H1 (cell line): Measurements from ENCODE around the gene SEC24C. TPM values are rescaled to one million over a fixed set of nuclear protein-coding genes. Genes with fewer than 3 reads are reported as not detected.

ENCODE experiments used
- CTCF ChIA-PET: fragments of 300-600 bp; sonication (Branson Sonifier 250); formaldehyde crosslinking; loops from one replicate; lab custom pipeline; 2021; ENCODE audit not compliant: partially characterized antibody; lab: Charles Lee
- POLR2A ChIA-PET: fragments of 300-600 bp; sonication (Branson Sonifier 250); formaldehyde crosslinking; loops from one replicate; lab custom pipeline; 2021; ENCODE audit warnings: inconsistent platforms; ENCODE audit not compliant: partially characterized antibody; lab: Charles Lee
- DNase-seq, 2 experiments: peaks; one replicate each; pipeline versions ENCODE4 v3.0.0 to v3.0.0-alpha.2; 2010 to 2022; ENCODE audit warnings: low spot score in 2 of 2, low read depth in 1 of 2, mixed read lengths in 1 of 2
- FAIRE-seq: peaks from 2 replicates; lab custom pipeline; 2011; peaks lifted over from hg19 to GRCh38; lab: Jason Lieb, UNC
- H2AFZ ChIP-seq: 2 replicates; pipeline ENCODE4 v1.8.1; 2012; ENCODE audit warnings: low read length, inconsistent platforms
- H2AK5ac ChIP-seq: 2 replicates; pipeline ENCODE4 v1.6.1; 2013; ENCODE audit warnings: low read depth, low read length
- H2BK120ac ChIP-seq: replicated peaks from 2 replicates; pipeline ENCODE3; 2013; ENCODE audit warnings: low read depth, low read length, inconsistent platforms
- H2BK12ac ChIP-seq: 2 replicates; pipeline ENCODE4 v1.6.1; 2013; ENCODE audit warnings: low read depth, low read length
- H2BK15ac ChIP-seq: 2 replicates; pipeline ENCODE4 v1.6.1; 2013; ENCODE audit warnings: low read length
- H2BK20ac ChIP-seq: 2 replicates; pipeline ENCODE4 v1.6.1; 2013; ENCODE audit warnings: low read length
- H2BK5ac ChIP-seq: 2 replicates; pipeline ENCODE4 v1.6.1; 2013; ENCODE audit warnings: low read depth, low read length
- H3K14ac ChIP-seq: 2 replicates; pipeline ENCODE4 v1.6.1; 2013; ENCODE audit warnings: inconsistent platforms; ENCODE audit not compliant: insufficient read length
- H3K18ac ChIP-seq: 2 replicates; pipeline ENCODE4 v1.6.1; 2013; ENCODE audit warnings: low read length; ENCODE audit errors: extremely low read depth
- H3K23ac ChIP-seq: 2 replicates; pipeline ENCODE4 v1.6.1; 2013; ENCODE audit warnings: inconsistent platforms; ENCODE audit not compliant: insufficient read length
- H3K23me2 ChIP-seq: 2 replicates; pipeline ENCODE4 v1.6.1; 2013; ENCODE audit warnings: low read depth, low read length
- H3K27ac ChIP-seq: 2 replicates; pipeline ENCODE4 v1.6.1; 2011; ENCODE audit warnings: low read depth, low read length, inconsistent platforms
- H3K27me3 ChIP-seq, 4 experiments: replicated peaks in 1 of 4; 1 replicate in 1 of 4; 2 replicates in 3 of 4; pipeline versions ENCODE4 v1.6.1 to v1.8.1; 2011 to 2013; ENCODE audit warnings: low read length in 3 of 4, mild to moderate bottlenecking in 3 of 4, inconsistent platforms in 2 of 4, mixed read lengths in 2 of 4, moderate library complexity in 1 of 4; ENCODE audit not compliant: control insufficient read depth in 3 of 4, insufficient read depth in 3 of 4; ENCODE audit errors: extremely low read depth in 1 of 4
- H3K36me3 ChIP-seq, 4 experiments: 2 replicates each; pipeline versions ENCODE4 v1.6.1 to v1.8.1; 2011 to 2013; ENCODE audit warnings: mild to moderate bottlenecking in 4 of 4, low read length in 3 of 4, moderate library complexity in 2 of 4, control low read depth in 1 of 4, inconsistent platforms in 1 of 4; ENCODE audit not compliant: insufficient read depth in 4 of 4, control insufficient read depth in 2 of 4
- H3K4ac ChIP-seq: replicated peaks from 2 replicates; pipeline ENCODE3; 2013; ENCODE audit warnings: low read length, low read depth, mixed read lengths, inconsistent platforms; ENCODE audit not compliant: insufficient read length
- H3K4me1 ChIP-seq, 4 experiments: replicated peaks in 1 of 4; 1 replicate in 1 of 4; 2 replicates in 3 of 4; pipeline versions ENCODE4 v1.6.1 to v1.8.1; 2011 to 2013; ENCODE audit warnings: low read length in 3 of 4, inconsistent platforms in 2 of 4, mixed read lengths in 1 of 4; ENCODE audit not compliant: insufficient read depth in 4 of 4, control insufficient read depth in 3 of 4
- H3K4me2 ChIP-seq, 2 experiments: 2 replicates each; pipeline versions ENCODE4 v1.6.1 to v1.8.1; 2011 to 2013; ENCODE audit warnings: low read depth in 2 of 2, low read length in 2 of 2, control low read depth in 1 of 2, inconsistent platforms in 1 of 2, mild to moderate bottlenecking in 1 of 2; ENCODE audit not compliant: insufficient read depth in 1 of 2
- H3K4me3 ChIP-seq, 4 experiments: fragments of 200-600, 300-600 bp in 1 of 4; sonication (generic), shearing (Covaris generic), sonication (Bioruptor Twin) in 1 of 4; 2 replicates each; pipeline versions ENCODE4 v1.5.1 to v1.8.1; 2011 to 2016; ENCODE audit warnings: low read length in 4 of 4, low read depth in 3 of 4, control low read depth in 2 of 4, inconsistent platforms in 2 of 4, mild to moderate bottlenecking in 2 of 4, mixed read lengths in 1 of 4, moderate library complexity in 1 of 4; ENCODE audit not compliant: insufficient read depth in 2 of 4; ENCODE audit errors: extremely low read depth in 1 of 4
- H3K56ac ChIP-seq: replicated peaks from 2 replicates; pipeline ENCODE3; 2013; ENCODE audit warnings: low read depth, mild to moderate bottlenecking, mixed read lengths, low read length, inconsistent platforms; ENCODE audit not compliant: insufficient read length
- H3K79me1 ChIP-seq: 2 replicates; pipeline ENCODE4 v1.6.1; 2013; ENCODE audit warnings: low read depth, low read length, control low read depth
- H3K79me2 ChIP-seq, 2 experiments: 2 replicates each; pipeline versions ENCODE4 v1.6.1 to v1.8.1; 2012 to 2013; ENCODE audit warnings: low read length in 2 of 2, mild to moderate bottlenecking in 2 of 2, inconsistent platforms in 1 of 2; ENCODE audit not compliant: insufficient read depth in 2 of 2, control insufficient read depth in 1 of 2
- H3K9ac ChIP-seq, 4 experiments: replicated peaks in 1 of 4; 1 replicate in 1 of 4; 2 replicates in 3 of 4; pipeline versions ENCODE4 v1.6.1 to v1.8.1; 2011 to 2013; ENCODE audit warnings: low read depth in 3 of 4, low read length in 3 of 4, control low read depth in 2 of 4, mild to moderate bottlenecking in 2 of 4, moderate library complexity in 2 of 4, inconsistent platforms in 1 of 4; ENCODE audit errors: extremely low read depth in 1 of 4
- H3K9me3 ChIP-seq, 2 experiments: 2 replicates each; pipeline versions ENCODE4 v1.6.1 to v1.8.1; 2012 to 2013; ENCODE audit warnings: mild to moderate bottlenecking in 2 of 2, moderate library complexity in 2 of 2, control low read depth in 1 of 2, inconsistent platforms in 1 of 2, low read depth in 1 of 2, low read length in 1 of 2, mixed read lengths in 1 of 2; ENCODE audit not compliant: insufficient read depth in 2 of 2
- H4K20me1 ChIP-seq, 2 experiments: replicated peaks in 1 of 2; 2 replicates each; pipeline versions ENCODE3 to v1.8.1; 2011 to 2013; ENCODE audit warnings: inconsistent platforms in 2 of 2, low read length in 2 of 2, mild to moderate bottlenecking in 1 of 2; ENCODE audit not compliant: insufficient read depth in 2 of 2, control insufficient read depth in 1 of 2
- H4K5ac ChIP-seq: 2 replicates; pipeline ENCODE4 v1.6.1; 2013; ENCODE audit warnings: low read length, low read depth, mixed read lengths, inconsistent platforms; ENCODE audit not compliant: insufficient read length
- H4K8ac ChIP-seq: 2 replicates; pipeline ENCODE4 v1.8.0; 2013; ENCODE audit warnings: mild to moderate bottlenecking, moderate library complexity, low read length, inconsistent platforms; ENCODE audit not compliant: insufficient read depth; ENCODE audit errors: extremely low read depth
- H4K91ac ChIP-seq: replicated peaks from 2 replicates; pipeline ENCODE3; 2013; ENCODE audit warnings: low read length, mixed read lengths, inconsistent platforms; ENCODE audit not compliant: insufficient read length
- ASH2L ChIP-seq: fragments of 200-600, 300-600 bp; sonication (generic); IDR thresholded peaks from one replicate; pipeline ENCODE4 v1.7.1; 2017; ENCODE audit warnings: low read length
- CHD2 ChIP-seq: IDR thresholded peaks from 2 replicates; pipeline ENCODE4 v1.6.1; 2012; ENCODE audit warnings: low read length, improper control_type of control experiment
- CTBP2 ChIP-seq: IDR thresholded peaks from 2 replicates; pipeline ENCODE4 v1.7.0; 2011; ENCODE audit warnings: borderline replicate concordance, mild to moderate bottlenecking, moderate library complexity, mixed read lengths, low read length; ENCODE audit not compliant: insufficient read depth, insufficient read length
- GTF2F1 ChIP-seq: IDR thresholded peaks from 2 replicates; pipeline ENCODE4 v1.6.1; 2012; ENCODE audit warnings: low read depth, low read length, improper control_type of control experiment, borderline replicate concordance
- KDM4A ChIP-seq: IDR thresholded peaks from one replicate; pipeline ENCODE4 v1.7.1; 2012; ENCODE audit warnings: low read depth, mild to moderate bottlenecking, moderate library complexity, low read length, inconsistent platforms; ENCODE audit not compliant: severe bottlenecking
- NANOG ChIP-seq: IDR thresholded peaks from 2 replicates; pipeline ENCODE4 v1.6.1; 2011; ENCODE audit warnings: low read length, low read depth, mild to moderate bottlenecking, inconsistent platforms; ENCODE audit not compliant: insufficient read depth, poor library complexity, severe bottlenecking
- POLR2AphosphoS5 ChIP-seq: IDR thresholded peaks from 2 replicates; pipeline ENCODE4 v1.6.1; 2011; ENCODE audit warnings: low read depth, low read length
- POU5F1 ChIP-seq: IDR thresholded peaks from 2 replicates; pipeline ENCODE4 v1.6.1; 2011; ENCODE audit warnings: low read depth, mild to moderate bottlenecking, low read length, moderate library complexity
- RFX5 ChIP-seq: IDR thresholded peaks from 2 replicates; pipeline ENCODE4 v1.6.1; 2011; ENCODE audit warnings: low read depth, low read length, improper control_type of control experiment, borderline replicate concordance
- RXRA ChIP-seq: IDR thresholded peaks from 2 replicates; pipeline ENCODE4 v1.6.1; 2011; ENCODE audit warnings: low read depth, mild to moderate bottlenecking, low read length, moderate library complexity; ENCODE audit not compliant: insufficient read depth
- SAP30 ChIP-seq: fragments of 300-600 bp; sonication (generic); IDR thresholded peaks from 2 replicates; pipeline ENCODE4 v1.7.1; 2012; ENCODE audit warnings: low read length, moderate library complexity, mild to moderate bottlenecking, inconsistent platforms; ENCODE audit not compliant: insufficient read depth, insufficient replicate concordance
- WGBS, 2 experiments: shearing (Covaris generic) in 1 of 2; methylation state at CpG; one replicate each; pipeline versions ENCODE4 v1.1.6 to v1.1.7; 2013 to 2015; ENCODE audit warnings: low lambda C conversion rate in 2 of 2, mixed read lengths in 2 of 2, inconsistent platforms in 1 of 2, low coverage in 1 of 2, missing lambda C conversion rate in 1 of 2; ENCODE audit not compliant: insufficient replicate concordance in 2 of 2, insufficient coverage in 1 of 2, insufficient read length in 1 of 2; ENCODE audit errors: extremely low coverage in 1 of 2, missing lambda C conversion rate in 1 of 2; 5-methylcytosine and 5-hydroxymethylcytosine counted together
- polyA plus RNA-seq, 7 experiments: library from polyadenylated mRNA; depleted of rRNA in 3 of 7; stranded (reverse) in 5 of 7; unstranded in 2 of 7; fragments of >200 nt in 5 of 7; fragments of 200-250 nt in 2 of 7; gene quantifications; 1 replicate in 5 of 7; 2 replicates in 1 of 7; 4 replicates in 1 of 7; pipeline versions ENCODE4 v1.2.1 to v1.2.3, GENCODE V29; 2011 to 2013; ENCODE audit warnings: missing spikeins in 2 of 7, mixed read lengths in 2 of 7
- total RNA-seq: library from RNA; stranded (reverse); fragmentation: NEBNext Ultra II Directional; extraction: Animal tissue kit (Norgen Biotek cat#: 25700); gene quantifications from 2 replicates; pipeline ENCODE4 v1.2.1, GENCODE V29; 2021
- TF ChIP-seq, protein P1 (sequence below): IDR thresholded peaks from 2 replicates; pipeline ENCODE4 v1.6.1; 2011; ENCODE audit warnings: low read length, improper control_type of control experiment

SEC24C gene
- total and polyA plus RNA-seq, 2 of the 8 experiments (the other 6 are each of a cell fraction or from before 2014, with no cell fraction given) = 63.2 to 67.4 TPM

GRCh38 chr10:73732426-73732825, 11.7 kb upstream of the SEC24C start:
- Histone ChIP-seq H4K8ac (no peak overlapping the region), H3K56ac (no peak overlapping the region), H3K4ac (no peak overlapping the region), H3K79me2 (peaks cover 0 to 12% of the 10 kb centered on the region in 2 experiments; a peak in 1 of 4 replicates), H3K18ac (no peak overlapping the region), H4K20me1 (no peaks in the 10 kb centered on the region), H3K27me3 (no peaks in the 10 kb centered on the region), H3K9me3 (no peaks in the 10 kb centered on the region), H3K27ac (no peak overlapping the region), H2BK20ac (no peak overlapping the region), H2BK120ac (no peak overlapping the region), H3K36me3 (peaks cover 0 to 13% (median 6%) of the 10 kb centered on the region in 4 experiments; a peak in 4 of 8 replicates), H2BK5ac (no peak overlapping the region; the same call in 1 of the 2 replicates), H2BK12ac (no peak overlapping the region), H3K14ac (no peak overlapping the region), H3K23me2 (0 out of 2 replicates have a peak, but pooled peaks cover 2% of the 10 kb centered on the region), H4K5ac (no peak overlapping the region), H3K23ac (no peak overlapping the region), H4K91ac (no peak overlapping the region), H3K9ac (no peak overlapping the region), H2AFZ (no peak overlapping the region), H3K4me2 (no peak overlapping the region; a peak in 1 of 4 replicates), H3K4me3 (no peak overlapping the region), H3K4me1 (no peaks in the 10 kb centered on the region), H3K79me1 (peaks cover 4% of the 10 kb centered on the region; the same call in 1 of the 2 replicates), H2BK15ac (no peak overlapping the region), H2AK5ac (no peak overlapping the region)
- WGBS, 2 experiments = 96% methylated on average over 17 of the region's 20 CpGs; no CpG with 5 or more reads in 1 of the 2 experiments
- FAIRE-seq (no peak), DNase-seq (no peak)
- ChIA-PET POLR2A (interaction anchor here (0.6 to 8.3 kb wide), 2 partner anchors 10 to 189 kb away, joined by 3 to 124 read pairs; partner anchors contain the start of gene SEC24C), CTCF (interaction anchor here (1.5 kb wide), 1 partner anchor 82 kb away, joined by 3 read pairs; no protein-coding TSS in a partner anchor)
- TF ChIP-seq POU5F1 = no peak
- TF ChIP-seq ASH2L = no peak
- no peak for TF ChIP-seq RFX5
- no peak for TF ChIP-seq KDM4A
- TF ChIP-seq NANOG = no peak
- TF ChIP-seq, protein P1, sequence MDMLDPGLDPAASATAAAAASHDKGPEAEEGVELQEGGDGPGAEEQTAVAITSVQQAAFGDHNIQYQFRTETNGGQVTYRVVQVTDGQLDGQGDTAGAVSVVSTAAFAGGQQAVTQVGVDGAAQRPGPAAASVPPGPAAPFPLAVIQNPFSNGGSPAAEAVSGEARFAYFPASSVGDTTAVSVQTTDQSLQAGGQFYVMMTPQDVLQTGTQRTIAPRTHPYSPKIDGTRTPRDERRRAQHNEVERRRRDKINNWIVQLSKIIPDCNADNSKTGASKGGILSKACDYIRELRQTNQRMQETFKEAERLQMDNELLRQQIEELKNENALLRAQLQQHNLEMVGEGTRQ = no peak
- no peak for TF ChIP-seq GTF2F1
- no peak for TF ChIP-seq POLR2AphosphoS5
- TF ChIP-seq CHD2 = no peak
- TF ChIP-seq RXRA = no peak
- no peak for TF ChIP-seq SAP30
- no peak for TF ChIP-seq CTBP2
